ENCODE results near the gene MYL10.

The MYL10 gene

DNA sequence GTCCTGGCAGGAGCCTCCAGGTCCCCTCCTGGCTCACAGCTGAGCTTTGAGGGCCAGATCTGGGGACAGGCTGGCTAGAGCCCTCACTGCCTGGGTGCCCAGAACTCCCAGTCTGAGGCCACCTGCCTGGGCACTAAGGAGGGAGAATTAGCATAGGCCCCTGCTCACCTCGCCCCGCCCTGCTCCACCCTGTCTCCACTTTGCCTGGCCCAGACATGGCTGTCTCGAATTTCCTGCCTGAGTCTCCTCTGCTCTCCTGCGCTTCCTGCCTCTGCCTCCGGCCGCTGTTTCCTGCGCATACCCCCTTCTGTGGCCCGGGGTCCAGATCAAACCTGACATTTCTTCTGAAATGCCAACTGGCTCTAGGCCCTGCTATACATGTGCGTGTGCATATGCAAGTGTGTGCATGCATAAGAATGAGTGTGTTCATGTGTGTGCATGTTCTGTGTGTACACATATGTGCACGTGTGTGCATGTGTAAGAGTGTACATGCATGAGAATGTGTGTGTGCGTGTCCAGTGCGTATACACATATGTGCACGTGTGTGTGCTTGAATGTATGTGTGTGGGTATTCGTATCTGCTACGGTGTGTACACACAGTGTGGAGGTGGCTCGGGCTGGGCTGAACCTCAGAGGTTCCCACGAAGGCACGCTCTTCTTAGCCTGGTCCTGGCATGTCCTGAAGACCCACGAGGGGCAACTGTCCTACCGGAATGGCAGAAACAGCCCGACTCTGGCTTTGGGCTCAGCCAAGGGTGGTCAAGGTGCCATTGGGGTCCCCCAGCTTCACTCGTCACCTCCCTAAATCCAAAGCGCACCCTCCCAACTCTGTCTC lies 64.9 kb downstream of the MYL10 start:
- no peak for DNase-seq

Measured in DMS79 treated with DMSO at 0.1 percent for 48 hours (cell line).